Gastroesophageal sphincter (tissue), 3 donors: Measurements from ENCODE around the gene TMEM203.

Source experiments
- POLR2A ChIP-seq, 2 donors: fragments of 450-650 bp; IDR thresholded peaks; one replicate each; pipeline ENCODE4 v1.6.1; 2017; ENCODE audit warnings: antibody characterized with exemption in 2 of 2, mild to moderate bottlenecking in 2 of 2, moderate library complexity in 1 of 2
- TF ChIP-seq, protein P1 (sequence below), 4 experiments: fragments of 200-600 bp in 2 of 4; fragments of 450-650 bp in 2 of 4; sonication (generic) in 1 of 4; IDR thresholded peaks; one replicate each; pipeline ENCODE4 v1.5.1; 2017 to 2019; ENCODE audit warnings: antibody characterized with exemption in 4 of 4, mild to moderate bottlenecking in 2 of 4, moderate library complexity in 2 of 4

DNA sequence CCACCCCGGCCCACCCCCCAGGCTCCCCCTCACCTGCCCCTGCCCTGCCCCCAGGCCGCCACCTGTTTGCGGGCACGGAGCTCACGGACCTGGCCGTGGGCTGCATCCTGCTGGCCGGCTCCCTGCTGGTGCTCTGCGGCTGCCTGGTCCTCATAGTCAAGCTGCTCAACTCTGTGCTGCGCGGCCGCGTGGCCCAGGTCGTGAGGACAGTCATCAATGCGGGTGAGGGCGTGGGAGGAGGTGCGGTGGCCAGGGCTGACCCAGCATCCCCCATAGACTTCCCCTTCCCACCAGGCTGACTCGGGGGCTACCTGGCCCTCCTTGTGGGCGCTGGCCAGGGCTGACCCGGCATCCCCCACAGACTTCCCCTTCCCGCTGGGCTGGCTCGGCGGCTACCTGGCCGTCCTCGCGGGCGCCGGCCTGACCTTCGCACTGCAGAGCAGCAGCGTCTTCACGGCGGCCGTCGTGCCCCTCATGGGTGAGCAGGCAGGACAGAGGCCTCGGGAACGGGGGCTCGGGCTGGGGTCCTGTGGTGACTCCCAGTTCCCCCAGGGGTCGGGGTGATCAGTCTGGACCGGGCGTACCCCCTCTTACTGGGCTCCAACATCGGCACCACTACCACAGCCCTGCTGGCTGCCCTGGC lies 28.7 kb upstream of the TMEM203 start:
- TF ChIP-seq, protein P1, sequence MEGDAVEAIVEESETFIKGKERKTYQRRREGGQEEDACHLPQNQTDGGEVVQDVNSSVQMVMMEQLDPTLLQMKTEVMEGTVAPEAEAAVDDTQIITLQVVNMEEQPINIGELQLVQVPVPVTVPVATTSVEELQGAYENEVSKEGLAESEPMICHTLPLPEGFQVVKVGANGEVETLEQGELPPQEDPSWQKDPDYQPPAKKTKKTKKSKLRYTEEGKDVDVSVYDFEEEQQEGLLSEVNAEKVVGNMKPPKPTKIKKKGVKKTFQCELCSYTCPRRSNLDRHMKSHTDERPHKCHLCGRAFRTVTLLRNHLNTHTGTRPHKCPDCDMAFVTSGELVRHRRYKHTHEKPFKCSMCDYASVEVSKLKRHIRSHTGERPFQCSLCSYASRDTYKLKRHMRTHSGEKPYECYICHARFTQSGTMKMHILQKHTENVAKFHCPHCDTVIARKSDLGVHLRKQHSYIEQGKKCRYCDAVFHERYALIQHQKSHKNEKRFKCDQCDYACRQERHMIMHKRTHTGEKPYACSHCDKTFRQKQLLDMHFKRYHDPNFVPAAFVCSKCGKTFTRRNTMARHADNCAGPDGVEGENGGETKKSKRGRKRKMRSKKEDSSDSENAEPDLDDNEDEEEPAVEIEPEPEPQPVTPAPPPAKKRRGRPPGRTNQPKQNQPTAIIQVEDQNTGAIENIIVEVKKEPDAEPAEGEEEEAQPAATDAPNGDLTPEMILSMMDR (IDR thresholded peaks at IDR 0.05): no peak
- no peak for TF ChIP-seq POLR2A (IDR thresholded peaks at IDR 0.05)
